ENCODE measurements around the gene ENC1. TPM values are rescaled to one million over a fixed set of nuclear protein-coding genes. Genes with fewer than 3 reads are reported as not detected.

The ENC1 gene
- total and polyA plus RNA-seq, 2 of the 8 experiments (the other 6 are each of a cell fraction or from before 2014, with no cell fraction given), result 5.5 to 13.2 TPM

DNA sequence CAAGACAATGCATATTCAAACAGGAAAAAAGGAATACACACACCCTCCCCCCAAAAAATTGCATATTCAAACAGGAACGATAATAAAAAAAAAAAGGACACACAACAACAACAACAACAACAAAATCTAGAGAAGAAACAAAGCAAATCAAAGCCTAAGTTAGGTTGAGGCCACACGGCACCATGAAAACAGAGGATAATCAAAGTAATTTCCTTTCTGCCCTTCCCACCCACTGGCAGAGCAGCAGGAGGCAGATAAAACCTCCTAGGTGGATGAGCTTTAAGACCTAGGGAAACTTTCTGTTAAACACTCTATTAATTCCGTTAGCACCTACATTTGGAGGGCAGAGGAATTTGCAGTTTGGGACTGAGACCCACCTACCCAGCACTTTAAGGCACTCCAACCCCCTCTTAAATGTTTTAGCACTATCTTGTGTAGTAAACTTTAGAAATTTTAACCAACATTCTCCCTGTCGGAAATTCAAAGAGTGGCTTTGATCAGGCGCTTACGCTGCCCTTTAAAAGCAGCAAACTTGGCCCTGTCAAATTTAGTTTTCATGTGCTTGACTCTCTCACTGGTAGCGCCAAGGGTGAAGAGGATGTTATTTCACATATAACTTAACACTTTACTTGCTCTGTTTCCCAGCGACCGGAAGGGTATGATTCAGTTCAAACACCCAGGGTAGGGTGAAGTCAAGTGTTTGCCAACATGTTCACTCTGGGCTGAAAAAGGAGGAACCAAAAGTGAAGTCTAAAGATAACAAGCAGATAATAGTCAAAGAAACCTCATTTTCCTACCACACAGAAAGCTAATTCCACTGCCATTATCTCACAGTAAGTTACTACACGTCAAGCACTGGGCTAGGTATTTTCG lies 9.2 kb downstream of the ENC1 start:
- no peak overlapping the region for H3K4me3 ChIP-seq (ENCODE audit: extremely low read depth in 1 of 4, insufficient read depth in 2 of 4, low read depth in 3 of 4, low read length in 4 of 4)
- no peak for TF ChIP-seq RAD21 (IDR thresholded peaks at IDR 0.05 in 1 of 2, conservative IDR thresholded peaks at IDR 0.05 in 1 of 2; ENCODE audit: low read depth in 2 of 2, low read length in 2 of 2)
- no peak for TF ChIP-seq CTBP2 (IDR thresholded peaks at IDR 0.05; ENCODE audit: borderline replicate concordance, insufficient read depth, insufficient read length, low read length)
- no peak for TF ChIP-seq NRF1 (IDR thresholded peaks at IDR 0.05; ENCODE audit: low read depth, low read length)
- TF ChIP-seq EZH2 (IDR thresholded peaks at IDR 0.05; ENCODE audit: low read depth, low read length, severe bottlenecking), result no peak
- no peak for TF ChIP-seq GABPA (IDR thresholded peaks at IDR 0.05; ENCODE audit: borderline replicate concordance, insufficient read depth, low read length)
- no peak for TF ChIP-seq FOSL1 (IDR thresholded peaks at IDR 0.05; ENCODE audit: insufficient read depth, low read depth, low read length)
- TF ChIP-seq NANOG (IDR thresholded peaks at IDR 0.05; ENCODE audit: insufficient read depth, low read depth, low read length, poor library complexity, severe bottlenecking), result no peak
- TF ChIP-seq, protein P1, sequence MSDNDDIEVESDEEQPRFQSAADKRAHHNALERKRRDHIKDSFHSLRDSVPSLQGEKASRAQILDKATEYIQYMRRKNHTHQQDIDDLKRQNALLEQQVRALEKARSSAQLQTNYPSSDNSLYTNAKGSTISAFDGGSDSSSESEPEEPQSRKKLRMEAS (IDR thresholded peaks at IDR 0.05), result no peak
- TF ChIP-seq MAFK (IDR thresholded peaks at IDR 0.05; ENCODE audit: low read depth, low read length), result no peak
- no peak for TF ChIP-seq JUN (IDR thresholded peaks at IDR 0.05; ENCODE audit: low read depth, low read length)
- H2BK12ac ChIP-seq (ENCODE audit: low read depth, low read length), result no peak overlapping the region
- no peak overlapping the region for H3K27ac ChIP-seq (ENCODE audit: low read depth, low read length)
- H4K5ac ChIP-seq (ENCODE audit: insufficient read length, low read depth, low read length), result no peak overlapping the region
- H3K23me2 ChIP-seq (ENCODE audit: low read depth, low read length), result peaks cover 1% of the 10 kb centered on the region; the same call in 1 of the 2 replicates
- no peak overlapping the region for H4K91ac ChIP-seq (replicated peaks; ENCODE audit: insufficient read length, low read length)
- H3K27me3 ChIP-seq (replicated peaks in 1 of 4; ENCODE audit: control insufficient read depth in 3 of 4, extremely low read depth in 1 of 4, insufficient read depth in 3 of 4, low read length in 3 of 4), result peaks cover 0 to 2% (median 0%) of the 10 kb centered on the region in 4 experiments; a peak in 1 of 7 replicates
- peak overlapping the region; percentile 43 to 51; a peak in 2 of 4 replicates for H3K4me2 ChIP-seq (ENCODE audit: insufficient read depth in 1 of 2, low read depth in 2 of 2, low read length in 2 of 2)
- H3K79me1 ChIP-seq (ENCODE audit: low read depth, low read length), result no peaks in the 10 kb centered on the region
- no peak for FAIRE-seq
- no peak overlapping the region for H2AK5ac ChIP-seq (ENCODE audit: low read depth, low read length)
- H2BK20ac ChIP-seq (ENCODE audit: low read length), result no peak overlapping the region
- H3K14ac ChIP-seq (ENCODE audit: insufficient read length), result no peak overlapping the region
- peaks cover 0 to 9% of the 10 kb centered on the region in 2 experiments for H4K20me1 ChIP-seq (replicated peaks in 1 of 2; ENCODE audit: control insufficient read depth in 1 of 2, insufficient read depth in 2 of 2, low read length in 2 of 2)
- no peak overlapping the region for H2BK120ac ChIP-seq (replicated peaks; ENCODE audit: low read depth, low read length)
- H2AFZ ChIP-seq (ENCODE audit: low read length), result no peak overlapping the region
- no peak overlapping the region for H3K56ac ChIP-seq (replicated peaks; ENCODE audit: insufficient read length, low read depth, low read length)
- H3K4me1 ChIP-seq (replicated peaks in 1 of 4; ENCODE audit: control insufficient read depth in 3 of 4, insufficient read depth in 4 of 4, low read length in 3 of 4), result peaks cover 2 to 20% (median 15%) of the 10 kb centered on the region in 4 experiments
- peaks cover 0 to 4% (median 2%) of the 10 kb centered on the region in 4 experiments; a peak in 1 of 8 replicates for H3K36me3 ChIP-seq (ENCODE audit: control insufficient read depth in 2 of 4, insufficient read depth in 4 of 4, low read length in 3 of 4)
- peaks cover 0 to 4% of the 10 kb centered on the region in 2 experiments; a peak in 1 of 4 replicates for H3K79me2 ChIP-seq (ENCODE audit: control insufficient read depth in 1 of 2, insufficient read depth in 2 of 2, low read length in 2 of 2)
- ChIA-PET CTCF (ENCODE audit: partially characterized antibody) (interaction anchor here (0.6 to 1.2 kb wide), 4 partner anchors 13 to 659 kb away, joined by 3 to 4 read pairs (median 4); no protein-coding TSS in a partner anchor), POLR2A (ENCODE audit: partially characterized antibody) (interaction anchor here (3.2 kb wide), 1 partner anchor 9 kb away, joined by 24 read pairs; the partner anchor contains the start of gene ENC1)
- WGBS, 2 experiments (ENCODE audit: extremely low coverage in 1 of 2, insufficient coverage in 1 of 2, insufficient read length in 1 of 2, insufficient replicate concordance in 2 of 2, low coverage in 1 of 2, low lambda C conversion rate in 2 of 2, missing lambda C conversion rate in 1 of 2), result 57% methylated on average over 11 of the region's 11 CpGs; no CpG with 5 or more reads in 1 of the 2 experiments
- H3K9ac ChIP-seq (replicated peaks in 1 of 4; ENCODE audit: extremely low read depth in 1 of 4, low read depth in 3 of 4, low read length in 3 of 4), result no peak overlapping the region
- no peak overlapping the region for H3K4ac ChIP-seq (replicated peaks; ENCODE audit: insufficient read length, low read depth, low read length)
- no peak overlapping the region for H3K18ac ChIP-seq (ENCODE audit: extremely low read depth, low read length)
- no peak overlapping the region for H4K8ac ChIP-seq (ENCODE audit: extremely low read depth, insufficient read depth, low read length)
- no peak overlapping the region for H2BK5ac ChIP-seq (ENCODE audit: low read depth, low read length)
- H2BK15ac ChIP-seq (ENCODE audit: low read length), result no peak overlapping the region
- DNase-seq (ENCODE audit: low read depth in 1 of 2, low spot score in 2 of 2), result no peak
- no peak overlapping the region for H3K23ac ChIP-seq (ENCODE audit: insufficient read length)
- H3K9me3 ChIP-seq (ENCODE audit: insufficient read depth in 2 of 2, low read depth in 1 of 2, low read length in 1 of 2), result no peaks in the 10 kb centered on the region
